ENCODE data around the gene JSRP1.

JSRP1 gene, protein sequence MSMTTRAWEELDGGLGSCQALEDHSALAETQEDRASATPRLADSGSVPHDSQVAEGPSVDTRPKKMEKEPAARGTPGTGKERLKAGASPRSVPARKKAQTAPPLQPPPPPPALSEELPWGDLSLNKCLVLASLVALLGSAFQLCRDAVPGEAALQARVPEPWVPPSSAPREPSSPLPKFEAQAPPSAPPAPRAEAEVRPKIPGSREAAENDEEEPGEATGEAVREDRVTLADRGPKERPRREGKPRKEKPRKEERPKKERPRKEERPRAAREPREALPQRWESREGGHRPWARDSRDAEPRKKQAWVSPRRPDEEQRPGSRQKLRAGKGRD

DNA sequence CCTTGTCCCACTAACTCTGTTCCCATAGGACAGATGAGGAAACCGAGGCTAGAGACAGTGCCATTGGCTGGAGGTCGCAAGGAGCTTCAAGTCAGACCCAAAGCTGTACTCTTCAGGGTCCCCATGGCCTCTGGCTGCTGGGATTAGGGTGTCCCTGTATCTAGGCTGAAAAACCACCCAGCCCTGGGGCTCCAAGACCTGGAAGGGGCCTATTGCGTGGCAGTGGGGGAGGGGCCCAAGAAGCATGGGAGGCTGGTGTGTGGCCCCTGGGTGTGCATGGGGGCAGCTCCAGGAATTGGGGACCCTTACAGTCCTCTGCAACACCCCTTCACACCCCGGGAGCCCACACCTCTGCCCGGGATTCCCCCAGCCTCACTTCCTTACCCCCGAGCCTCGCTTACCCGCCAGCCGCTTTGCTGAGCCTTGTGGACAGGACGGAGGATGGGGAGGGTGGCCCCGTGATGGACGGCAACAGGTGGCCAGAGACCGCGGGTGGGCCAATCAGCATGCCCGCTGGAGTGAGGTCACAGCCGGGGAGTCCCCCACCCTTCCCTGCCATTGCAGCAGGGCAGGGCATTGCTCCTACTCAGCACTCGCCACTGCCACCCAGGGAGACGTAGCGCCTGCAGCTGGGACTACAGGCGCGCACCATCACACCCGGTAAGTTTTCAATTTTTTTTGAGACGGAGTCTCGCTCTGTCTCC lies at the start of gene JSRP1:
JSRP1 (minus strand) TSS at position 436 of the 704 bp plus-strand sequence. CDS start 1,103 bp downstream, outside the sequence.
- TF ChIP-seq CTCF (IDR thresholded peaks at IDR 0.05): no peak
- H3K9me3 ChIP-seq: no peaks in the 10 kb centered on the region
- no peak within 1 kb of the TSS for H3K27ac ChIP-seq
- H3K36me3 ChIP-seq: no peaks in the 10 kb centered on the region
- intact Hi-C loops (cut with DNase I; ENCODE audit: low total_unique reads): no loop called here
- no peak within 1 kb of the TSS for H3K4me3 ChIP-seq
- H3K27me3 ChIP-seq: peaks cover 3 to 32% of the 10 kb centered on the region in 2 donors
- DNase-seq: no peak
- H3K4me1 ChIP-seq: peaks cover 0 to 28% (median 24%) of the 10 kb centered on the region in 4 donors

GRCh38 chr19:2305452-2306280 lies 49.4 kb upstream of the JSRP1 start:
- Histone ChIP-seq H3K27ac (no peak overlapping the region), H3K27me3 (peaks cover 0 to 83% of the 10 kb centered on the region in 2 donors), H3K36me3 (no peaks in the 10 kb centered on the region), H3K4me3 (no peak overlapping the region), H3K9me3 (no peaks in the 10 kb centered on the region), H3K4me1 (peaks cover 0 to 24% (median 14%) of the 10 kb centered on the region in 4 donors)
- no peak for DNase-seq
- intact Hi-C loops (cut with DNase I; ENCODE audit: low total_unique reads): no loop called here
- TF ChIP-seq CTCF (IDR thresholded peaks at IDR 0.05): no peak

- no peak for TF ChIP-seq CTCF (IDR thresholded peaks at IDR 0.05)
- DNase-seq: no peak
- Histone ChIP-seq H3K9me3 (no peaks in the 10 kb centered on the region), H3K27ac (no peak overlapping the region), H3K4me1 (peaks cover 0 to 21% (median 12%) of the 10 kb centered on the region in 4 donors), H3K4me3 (no peak overlapping the region), H3K27me3 (peaks cover 0 to 66% of the 10 kb centered on the region in 2 donors), H3K36me3 (no peaks in the 10 kb centered on the region)
- intact Hi-C loops (cut with DNase I; ENCODE audit: low total_unique reads): no loop called here
Measured at GRCh38 chr19:2303211-2303798, 47.1 kb upstream of the JSRP1 start.

DNA sequence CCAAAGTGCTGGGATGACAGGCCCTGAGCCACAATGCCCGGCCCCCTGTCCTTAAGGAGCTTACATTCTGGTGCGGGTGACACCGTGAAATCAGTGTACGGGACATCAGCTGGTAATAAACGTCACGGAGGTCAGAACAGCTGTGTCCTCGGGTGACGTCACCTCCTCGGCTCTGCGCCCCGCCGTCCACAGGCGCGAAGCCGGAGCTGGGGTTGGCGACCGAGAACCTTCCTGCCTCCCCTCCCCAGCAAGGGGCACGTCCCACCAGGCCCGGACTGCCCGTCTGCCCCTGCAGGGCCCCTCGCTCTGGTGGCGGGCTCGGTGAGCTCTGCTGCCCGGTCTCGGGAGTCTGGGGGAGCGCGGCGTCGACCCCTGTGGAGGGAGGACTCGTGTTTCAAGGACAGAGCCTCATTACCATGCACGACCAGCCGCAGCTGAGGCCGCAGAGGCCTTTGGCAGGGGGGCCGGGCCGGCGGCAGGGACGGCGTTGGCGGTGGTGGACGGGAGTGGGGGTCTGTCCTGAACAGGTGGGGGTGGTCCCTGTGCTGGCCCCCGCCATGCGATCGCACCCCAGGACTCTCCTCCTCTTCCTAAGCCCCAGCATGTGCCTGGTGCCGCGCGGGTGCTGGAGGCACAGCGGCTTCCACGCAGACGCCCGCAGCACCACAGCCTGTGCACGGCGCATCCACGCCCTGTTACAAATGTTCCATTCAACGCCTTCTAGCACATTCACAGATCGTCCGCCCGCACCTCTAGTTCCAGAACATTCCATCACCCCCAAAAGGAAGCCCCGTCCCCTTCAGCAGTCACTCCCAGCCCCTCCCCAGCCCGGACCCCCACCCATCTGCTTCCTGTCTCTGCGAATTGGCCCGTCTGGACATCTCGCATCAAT lies 46.3 kb upstream of the JSRP1 start:
- Histone ChIP-seq H3K36me3 (no peaks in the 10 kb centered on the region), H3K9me3 (no peaks in the 10 kb centered on the region), H3K4me3 (no peak overlapping the region), H3K27ac (no peak overlapping the region), H3K4me1 (peaks cover 0 to 15% (median 7%) of the 10 kb centered on the region in 4 donors), H3K27me3 (peaks cover 0 to 61% of the 10 kb centered on the region in 2 donors)
- DNase-seq: no peak
- intact Hi-C loops (cut with DNase I; ENCODE audit: low total_unique reads): no loop called here
- no peak for TF ChIP-seq CTCF (IDR thresholded peaks at IDR 0.05)

All from tibial artery (tissue), 4 donors.